HG02943 (cell line): ENCODE results near the gene DDA1.
"Not testable (repeated sequence)": the region's sequence is repeated elsewhere in the genome, so short reads cannot be mapped to it uniquely, and the experiment has no call there.

Experiments used
- ATAC-seq: cut with Tn5 transposase; IDR thresholded peaks from one replicate; pipeline ENCODE4 v1.9.1; 2021; ENCODE audit warnings: mild to moderate bottlenecking, low read depth, moderate library complexity; ENCODE audit not compliant: unreplicated experiment

The DDA1 gene

DNA sequence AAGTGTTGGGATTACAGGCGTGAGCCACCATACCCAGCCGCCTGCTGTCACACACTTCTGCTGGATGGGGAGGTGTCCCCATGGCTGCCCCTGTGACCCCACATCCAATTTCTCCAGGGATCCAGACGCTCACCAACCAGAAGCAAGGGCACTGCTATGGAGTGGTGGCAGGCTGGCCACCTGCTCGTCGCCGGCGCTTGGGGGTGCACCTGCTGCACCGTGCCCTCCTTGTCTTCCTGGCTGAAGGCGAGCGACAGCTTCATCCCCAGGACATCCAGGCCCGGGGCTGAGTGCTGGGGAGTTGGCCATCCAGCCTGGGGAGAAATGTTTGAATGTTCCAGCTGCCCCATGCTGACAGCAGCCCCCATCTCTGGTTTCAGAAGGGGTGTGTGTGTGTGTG, 23.1 kb upstream of the DDA1 start:
- ATAC-seq = no peak

DNA sequence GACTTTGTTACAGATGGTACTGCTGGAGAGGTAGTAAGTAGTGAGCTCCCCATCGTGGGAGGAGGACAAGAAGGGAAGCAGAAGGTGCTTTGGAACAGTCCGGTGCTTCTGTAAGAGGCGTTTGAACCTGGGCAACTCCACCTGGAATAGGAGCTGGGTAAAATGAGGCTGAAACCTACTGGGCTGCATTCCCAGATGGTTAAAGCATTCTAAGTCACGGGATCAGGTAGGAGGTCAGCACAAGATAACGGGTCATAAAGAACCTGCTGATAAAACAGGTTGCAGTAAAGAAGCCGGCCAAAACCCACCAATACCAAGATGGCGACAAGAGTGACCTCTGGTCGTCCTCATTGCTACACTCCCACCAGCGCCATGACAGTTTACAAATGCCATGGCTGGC, 22.6 kb upstream of the DDA1 start:
- ATAC-seq = no peak

DNA sequence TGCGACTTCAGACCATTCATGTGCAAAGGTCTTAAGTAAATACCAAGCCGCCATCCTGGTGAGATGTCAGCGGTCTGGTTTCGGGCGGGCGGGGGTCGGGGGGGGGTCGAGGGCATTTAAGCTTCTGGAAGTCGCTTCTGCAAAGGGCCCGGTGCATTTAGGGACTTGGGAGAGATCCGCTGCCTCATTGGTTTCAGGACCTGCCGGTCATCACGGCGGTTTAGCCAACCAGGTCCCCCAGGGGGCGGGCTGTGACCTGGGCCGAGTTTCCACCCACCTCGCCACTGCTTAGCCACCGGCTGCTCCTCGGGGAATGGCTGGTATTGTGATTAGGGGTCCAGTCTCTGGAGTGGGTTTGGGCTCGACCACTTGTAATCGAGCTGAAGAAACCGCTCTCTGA, 19.9 kb upstream of the DDA1 start:
- no peak for ATAC-seq

DNA sequence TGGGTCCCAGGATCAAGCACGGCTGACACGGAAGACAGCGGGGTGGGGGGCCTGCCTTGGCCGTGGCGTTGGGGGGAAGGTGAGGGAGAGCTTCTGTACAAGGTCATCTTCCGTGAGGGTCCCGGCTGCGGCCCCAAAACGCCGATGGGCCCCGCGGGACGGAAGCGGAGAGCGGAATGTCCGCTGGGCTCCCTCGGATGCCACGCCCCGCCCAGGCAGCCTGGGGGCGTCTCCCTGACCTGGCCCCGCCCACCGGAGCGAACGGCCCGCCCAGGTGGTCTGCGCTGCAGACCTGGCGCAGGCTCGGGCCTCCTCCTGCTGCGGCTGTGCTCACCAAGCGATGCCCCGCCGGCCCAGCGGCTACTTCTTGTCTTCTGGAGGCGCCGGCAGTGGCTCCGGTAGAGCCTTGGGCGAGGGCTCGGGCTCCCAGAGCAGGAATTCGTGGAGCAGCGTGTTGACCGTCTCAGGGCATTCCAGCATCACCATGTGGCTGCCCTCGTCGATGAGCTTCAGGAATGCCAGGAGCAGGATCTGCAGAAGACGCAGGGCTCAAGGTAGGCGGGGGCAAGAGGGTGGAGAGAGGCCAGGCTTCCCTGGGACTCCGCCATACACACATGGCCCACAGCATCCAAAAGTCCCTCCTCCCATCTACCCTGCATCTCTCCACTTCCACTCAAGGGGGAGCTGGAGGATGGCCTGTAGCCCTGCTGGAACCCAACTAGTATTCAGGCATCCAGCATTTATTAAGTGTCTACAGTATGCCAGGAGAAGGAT, 16.9 kb upstream of the DDA1 start:
- no peak for ATAC-seq

DNA sequence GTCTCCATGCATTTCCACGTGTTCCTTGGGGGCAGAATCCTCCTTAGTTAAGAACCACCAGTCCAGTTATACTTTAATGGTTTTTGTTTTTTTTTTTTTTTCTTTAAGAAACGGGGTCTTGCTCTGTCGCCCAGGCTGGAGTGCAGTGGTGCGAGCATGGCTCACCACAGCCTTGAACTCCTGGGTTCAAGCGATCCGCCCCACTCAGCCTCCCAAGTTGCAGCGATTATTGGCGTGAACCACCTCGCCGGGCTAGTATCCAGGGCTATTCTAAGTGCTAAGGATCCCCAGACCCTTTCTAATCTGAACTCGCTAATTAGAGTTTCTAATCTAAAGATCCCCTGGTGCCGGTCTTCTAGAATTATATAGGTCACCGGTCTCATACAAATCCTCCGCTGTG, 15.8 kb upstream of the DDA1 start:
- no peak for ATAC-seq

DNA sequence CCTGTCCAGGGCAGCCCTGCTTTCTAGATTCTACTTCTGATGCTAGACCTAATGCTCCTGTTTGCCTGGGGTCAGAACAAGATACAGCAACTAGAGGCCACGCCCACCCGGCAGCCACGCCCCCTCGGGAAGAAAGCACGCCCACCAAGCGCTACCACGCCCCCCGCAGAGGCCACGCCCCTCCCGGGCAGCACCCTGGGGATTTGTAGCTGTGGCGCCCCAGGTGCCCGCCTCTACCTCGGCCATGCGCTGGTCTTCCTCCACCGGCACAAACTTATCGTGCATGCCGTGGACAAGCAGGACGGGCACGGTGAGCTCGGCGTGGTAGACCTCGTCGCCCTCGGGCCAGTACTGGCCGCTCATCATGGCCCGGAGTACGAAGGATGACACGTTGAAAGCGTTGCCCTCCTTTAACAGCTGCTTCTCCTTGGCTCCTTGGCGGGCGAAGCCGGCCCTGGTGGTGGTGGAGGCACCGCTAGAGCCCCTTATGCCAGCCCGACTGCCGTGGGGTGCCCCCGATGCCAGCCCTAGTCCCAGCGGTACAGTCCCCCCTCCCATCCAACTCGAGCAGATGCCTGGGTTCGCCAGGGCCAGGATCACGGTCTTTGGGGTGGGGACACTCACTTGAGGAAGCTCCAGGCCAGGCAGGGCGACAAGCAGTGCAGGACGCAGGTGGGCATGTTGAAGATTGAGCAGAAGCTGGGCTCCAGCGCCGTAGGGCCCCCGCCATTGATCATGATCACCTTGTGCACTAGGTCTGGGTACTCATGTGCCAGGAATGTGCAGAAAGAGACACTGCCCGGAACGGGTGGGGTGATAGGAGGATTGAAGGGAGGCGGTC, 15.1 kb upstream of the DDA1 start:
- no peak for ATAC-seq

DNA sequence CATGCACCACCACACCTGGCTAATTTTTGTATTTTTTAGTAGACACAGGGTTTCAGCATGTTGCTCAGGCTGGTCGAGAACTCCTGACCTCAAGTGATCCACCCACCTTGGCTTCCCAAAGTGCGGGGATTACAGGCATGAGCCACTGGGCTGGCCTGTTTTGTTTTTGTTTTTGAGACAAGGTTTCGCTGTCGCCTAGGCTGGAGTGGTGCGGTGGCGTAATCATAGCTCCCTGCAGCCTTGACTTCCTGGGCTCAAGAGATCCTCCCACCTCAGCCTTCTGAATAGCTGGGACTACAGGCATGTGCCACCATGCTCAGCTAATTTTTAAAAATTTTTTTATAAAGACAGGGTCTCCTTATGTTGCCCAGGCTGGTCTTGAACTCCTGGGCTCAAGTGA, 13.8 kb upstream of the DDA1 start:
- ATAC-seq = not testable (repeated sequence)

DNA sequence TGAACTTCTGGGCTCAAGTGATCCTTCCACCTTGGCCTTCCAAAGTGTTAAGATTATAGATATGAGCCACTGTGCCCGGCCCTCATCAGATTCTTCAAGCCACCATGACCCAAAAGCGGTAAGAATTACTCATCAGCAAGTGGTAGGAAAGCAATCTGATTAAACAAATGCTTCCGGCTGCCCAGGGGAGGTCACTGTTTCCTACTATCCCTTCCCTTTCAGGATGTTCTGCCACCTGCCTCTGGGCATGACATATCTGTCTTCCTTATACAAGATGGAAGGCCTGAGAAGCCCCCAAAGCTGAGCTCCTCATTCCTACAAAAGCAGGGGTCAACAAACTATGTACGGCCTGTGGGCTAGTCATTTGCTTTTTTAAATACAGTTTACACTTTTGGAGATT, 13.1 kb upstream of the DDA1 start:
- ATAC-seq = no peak

DNA sequence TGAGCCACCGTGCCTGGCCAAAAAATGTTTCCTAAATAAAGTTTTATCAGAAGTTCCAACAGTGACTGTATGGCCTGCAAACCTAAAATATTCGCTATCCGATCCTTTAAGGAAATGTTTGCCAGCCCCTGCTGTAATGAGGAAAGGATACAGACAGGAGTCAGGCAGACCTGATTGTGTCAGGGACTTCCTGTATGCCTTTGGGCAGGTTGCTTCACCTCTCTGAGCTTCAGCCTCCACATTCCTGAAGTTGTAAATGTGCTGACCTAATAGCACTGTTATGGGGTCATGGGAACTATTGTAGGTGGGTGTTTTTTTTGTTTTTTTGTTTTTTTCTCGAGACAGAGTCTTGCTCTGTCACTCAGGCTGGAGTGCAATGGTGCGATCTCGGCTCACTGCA, 12.4 kb upstream of the DDA1 start:
- ATAC-seq = no peak

DNA sequence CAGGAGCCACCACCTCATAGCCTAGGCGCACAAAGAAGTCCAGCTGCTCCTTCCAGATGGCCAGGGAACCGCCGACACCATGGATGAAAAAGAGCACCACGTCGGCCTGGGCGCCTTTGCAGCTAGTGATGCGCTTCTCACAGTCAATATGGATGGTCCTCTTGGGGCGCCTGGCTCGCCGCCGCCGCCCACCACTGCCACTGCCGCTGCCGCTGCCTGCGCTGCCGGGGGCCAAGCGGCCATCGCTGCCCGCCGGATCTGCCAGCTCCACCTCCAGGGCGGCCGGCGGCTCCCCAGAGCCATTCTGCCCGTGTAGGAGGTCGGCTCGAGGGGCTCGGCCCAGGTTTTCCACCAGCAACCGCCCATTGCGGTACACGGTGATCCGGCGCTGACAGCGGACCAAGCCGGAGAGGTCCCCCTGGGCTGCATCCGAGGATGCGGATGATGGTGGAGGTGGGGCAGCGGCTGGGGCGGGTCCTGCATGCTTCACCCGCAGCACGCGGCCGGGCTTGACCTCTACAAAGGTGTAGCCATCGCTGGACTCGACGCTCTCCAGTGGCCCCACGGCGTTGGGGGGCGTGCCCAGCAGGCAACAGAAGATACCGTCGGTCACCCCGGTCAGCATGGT, 8.3 kb upstream of the DDA1 start:
- ATAC-seq = no peak

DNA sequence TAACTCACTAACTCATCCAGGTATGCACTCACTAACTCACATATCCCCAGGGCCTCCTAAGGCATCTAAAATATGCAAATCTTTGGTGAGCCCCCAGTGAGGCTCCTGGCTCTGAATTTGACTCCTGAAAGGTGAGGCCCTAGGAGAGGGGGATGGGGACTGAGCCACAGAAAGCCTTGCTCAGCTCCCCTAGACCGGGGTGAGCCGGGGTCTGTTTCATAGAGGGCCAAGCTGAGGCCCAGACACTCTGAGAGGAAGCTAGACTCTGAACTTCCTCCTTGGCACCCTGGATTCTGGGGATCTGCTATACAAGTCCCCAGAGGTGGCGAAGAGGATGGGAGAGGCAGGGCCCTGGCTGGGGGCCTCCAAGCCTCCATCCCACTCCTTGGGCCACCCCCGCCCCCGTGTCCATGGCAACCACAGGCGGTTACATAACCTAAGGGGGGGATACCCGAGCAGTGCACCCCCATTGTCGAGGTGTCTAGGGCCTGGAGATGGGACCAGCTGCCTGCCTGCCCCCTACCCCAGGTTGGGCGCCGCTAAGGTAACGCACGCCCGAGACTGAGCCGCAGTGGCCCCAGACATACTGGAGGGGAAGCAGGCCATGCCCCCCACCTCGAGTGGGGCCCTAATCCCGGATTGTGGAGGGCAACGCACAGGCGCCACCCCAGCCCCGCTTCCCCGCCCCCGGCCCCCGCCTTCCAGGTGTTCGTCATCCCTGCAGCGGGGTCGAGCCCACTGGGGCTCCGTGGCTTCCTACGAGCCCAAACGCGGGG, 6.8 kb upstream of the DDA1 start:
- no peak for ATAC-seq

DNA sequence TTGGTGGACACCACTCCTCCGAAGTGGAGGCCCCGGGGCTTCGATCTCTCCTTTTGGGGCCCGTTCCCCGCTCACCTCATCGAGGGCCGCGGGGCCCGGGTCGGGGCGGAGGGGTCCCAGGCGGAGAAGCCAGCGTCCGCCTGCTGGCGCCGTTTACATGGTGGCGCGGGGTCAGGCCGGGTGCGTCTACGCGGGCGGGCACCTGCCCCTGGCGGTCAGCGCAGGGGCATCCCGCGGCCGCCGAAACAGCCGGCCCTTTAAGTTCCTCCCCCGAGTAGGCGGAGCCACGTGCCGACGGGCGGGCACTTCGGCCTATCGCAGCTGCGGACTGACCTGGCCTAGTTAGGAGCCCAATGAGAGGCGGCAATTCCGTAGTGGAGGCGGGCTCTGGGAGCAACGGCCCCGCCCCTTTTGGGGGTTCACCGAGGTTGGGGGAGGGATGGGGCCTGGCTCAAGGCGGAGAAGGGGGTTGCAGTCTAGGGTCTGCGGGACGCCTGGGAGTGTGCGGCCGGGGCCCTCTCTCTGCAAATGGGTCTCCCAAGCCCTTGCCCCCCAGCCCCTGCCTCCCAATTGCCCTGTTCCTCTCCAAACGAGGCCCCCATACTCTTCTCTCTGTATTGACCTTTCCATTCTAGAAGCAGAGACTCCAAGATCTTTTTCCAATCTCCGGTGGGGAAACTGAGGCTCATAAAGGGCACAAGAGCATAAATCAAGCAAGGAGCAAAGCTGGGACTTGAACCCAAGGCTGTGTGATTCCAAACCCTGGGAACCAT, 6.0 kb upstream of the DDA1 start, which contains the start of gene ABHD8:
Gene ABHD8 (minus strand): TSS at position 259 of the 773 bp plus-strand sequence. CDS start 1,809 bp downstream, outside the sequence.
- ATAC-seq = peak; percentile 42

DNA sequence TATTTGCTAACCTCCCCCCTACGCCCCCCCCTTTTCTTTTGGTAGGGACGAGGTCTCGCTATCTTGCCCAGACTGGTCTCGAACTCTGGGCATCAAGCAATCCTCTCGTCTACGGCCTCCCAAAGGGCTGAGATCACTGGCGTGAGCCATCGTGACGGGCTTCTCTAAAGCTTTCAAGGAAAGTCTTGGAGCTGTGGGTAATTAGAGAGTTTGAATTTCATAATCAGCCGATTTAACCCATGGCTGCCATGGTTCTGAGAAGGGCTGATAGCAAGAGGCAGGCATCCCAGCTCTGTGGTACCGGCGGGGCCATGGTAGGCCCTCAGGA, 5.5 kb upstream of the DDA1 start:
- ATAC-seq = no peak

DNA sequence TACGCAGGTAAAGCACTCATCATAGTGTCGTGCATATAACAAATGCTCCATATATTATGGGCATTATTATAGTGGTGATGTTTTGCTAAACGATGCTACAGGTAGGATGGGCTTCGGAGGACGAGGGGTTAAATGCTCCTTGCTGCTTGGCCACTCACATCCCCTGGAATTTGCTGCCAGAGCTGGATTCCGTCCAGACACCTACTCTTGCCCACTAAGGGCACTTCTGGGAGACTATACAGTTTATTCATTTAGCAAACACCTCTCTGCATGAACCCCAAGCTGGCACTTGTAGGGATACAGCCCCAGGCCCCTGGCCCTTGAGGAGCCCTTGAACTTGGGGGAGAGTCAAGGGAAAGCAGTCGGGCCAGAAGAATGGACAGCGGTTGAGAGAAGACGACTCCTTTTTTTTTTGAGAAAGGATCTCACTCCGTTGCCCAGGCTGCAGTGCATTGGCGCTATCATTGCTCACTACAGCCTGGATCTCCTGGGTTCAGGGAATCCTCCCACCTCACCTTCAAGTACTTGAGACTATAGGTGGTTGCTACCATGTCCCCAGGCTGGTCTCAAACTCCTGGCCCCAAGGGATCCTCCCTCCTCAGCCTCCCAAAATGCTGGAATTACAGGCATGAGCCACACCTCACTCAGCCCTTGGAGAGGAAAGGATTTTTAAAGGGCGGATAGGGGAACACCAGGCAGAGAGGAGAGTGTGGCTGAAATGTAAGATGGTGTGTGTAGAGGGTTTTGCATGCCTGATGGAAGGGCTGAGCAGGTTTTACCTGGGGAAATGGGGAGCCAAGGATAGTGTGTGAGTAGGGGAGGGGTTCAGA, 4.8 kb upstream of the DDA1 start:
- no peak for ATAC-seq

DNA sequence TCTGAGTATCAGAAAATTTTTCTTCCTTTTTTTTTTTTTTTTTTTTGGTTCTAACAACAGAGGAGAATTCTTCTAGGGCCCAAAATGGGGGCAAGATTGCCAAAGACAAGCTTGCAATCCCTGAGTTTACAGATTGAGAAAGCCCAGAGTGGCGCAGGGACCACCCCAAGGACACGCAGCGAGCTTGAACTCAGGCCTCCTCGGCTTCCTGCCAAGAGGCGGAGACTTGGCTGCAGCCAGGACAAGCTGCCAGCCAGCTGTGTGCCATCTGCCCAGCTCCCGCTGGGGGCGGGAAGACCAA, 4.2 kb upstream of the DDA1 start:
- ATAC-seq = no peak

DNA sequence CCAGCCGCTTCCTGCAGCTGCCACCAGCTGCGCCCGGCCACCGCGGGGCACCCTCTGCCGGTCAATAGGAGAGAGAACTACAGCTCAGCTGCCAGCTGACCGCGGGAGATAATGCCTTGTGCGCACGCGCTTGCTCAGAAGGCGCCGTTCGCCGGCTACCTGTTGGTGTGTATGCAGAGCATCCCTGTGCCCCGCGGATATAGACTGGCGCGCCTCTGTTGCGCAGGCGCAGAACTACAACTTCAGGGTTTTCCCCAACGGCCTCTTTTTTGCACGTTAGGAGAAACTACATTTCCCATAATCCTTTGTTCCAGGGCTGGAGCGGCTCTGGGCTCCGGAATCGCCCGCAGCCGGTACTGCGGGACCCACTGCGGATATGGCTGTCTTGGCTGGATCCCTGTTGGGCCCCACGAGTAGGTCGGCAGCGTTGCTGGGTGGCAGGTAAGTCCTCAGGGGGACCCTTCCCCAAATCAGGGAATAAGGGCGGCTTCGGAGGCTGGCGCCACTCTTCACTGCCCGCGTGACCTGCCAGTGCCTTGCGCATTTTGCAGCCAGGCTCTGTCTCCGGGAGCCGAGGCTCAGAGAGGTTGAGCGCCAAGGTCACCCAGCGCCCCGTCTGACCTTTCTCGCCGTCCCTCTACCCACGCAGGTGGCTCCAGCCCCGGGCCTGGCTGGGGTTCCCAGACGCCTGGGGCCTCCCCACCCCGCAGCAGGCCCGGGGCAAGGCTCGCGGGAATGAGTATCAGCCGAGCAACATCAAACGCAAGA, 3.7 kb upstream of the DDA1 start, which contains the start of gene MRPL34:
Gene MRPL34 (plus strand): TSS at position 356 of the 768 bp plus-strand sequence. CDS start 21 bp downstream, at position 377.
- peak; percentile 66 for ATAC-seq

DNA sequence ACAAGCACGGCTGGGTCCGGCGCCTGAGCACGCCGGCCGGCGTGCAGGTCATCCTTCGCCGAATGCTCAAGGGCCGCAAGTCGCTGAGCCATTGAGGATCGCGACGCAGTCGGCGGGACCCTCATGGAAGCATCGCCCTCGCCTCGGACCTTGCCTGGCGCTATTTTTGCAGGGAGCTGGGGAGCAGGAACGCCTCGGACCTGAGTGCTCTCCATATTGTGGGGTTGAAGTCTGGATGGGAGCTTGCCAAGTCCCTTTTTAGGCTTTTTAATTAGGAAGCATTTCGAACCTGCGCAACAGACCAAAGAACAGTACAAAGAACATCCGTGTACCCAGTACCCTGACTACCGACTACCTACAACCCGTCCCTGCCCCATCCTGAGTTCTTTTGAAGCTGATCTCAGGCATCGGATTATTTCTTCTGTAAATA, 3.1 kb upstream of the DDA1 start:
- ATAC-seq = no peak

DNA sequence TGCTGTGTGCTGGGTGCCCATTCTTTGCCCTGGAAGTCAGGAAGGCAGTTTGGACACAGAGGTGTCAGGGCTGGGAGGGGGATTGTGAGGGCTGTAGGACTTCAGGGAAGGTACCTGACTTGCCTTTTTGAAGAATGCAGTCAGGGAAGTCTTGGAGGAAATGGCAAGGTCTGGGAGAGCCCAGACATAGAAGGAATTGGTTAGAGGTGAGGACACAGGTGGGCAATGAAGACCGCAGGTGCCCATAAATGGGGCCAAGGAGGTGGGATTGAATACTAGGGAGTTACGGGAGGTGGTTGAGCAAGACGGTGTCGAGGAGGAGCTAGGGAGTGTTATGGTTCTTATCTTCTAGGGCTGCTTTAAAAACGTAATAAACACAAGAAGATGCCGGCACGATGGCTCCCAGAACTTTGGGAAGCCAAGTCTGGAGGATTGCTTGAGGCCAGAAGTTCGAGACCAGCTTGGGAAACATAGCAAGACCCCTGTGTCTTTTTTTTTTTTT, 1.4 kb upstream of the DDA1 start:
- ATAC-seq = no peak
